HCT116 (cell line): ENCODE data around the gene DYNLT1. TPM values are rescaled to one million over a fixed set of nuclear protein-coding genes. Genes with fewer than 3 reads are reported as not detected.
"Not testable (repeated sequence)": the region's sequence is repeated elsewhere in the genome, so short reads cannot be mapped to it uniquely, and the experiment has no call there.

Experiments used
- ATAC-seq: fragments of 200-7000 bp; cut with Tn5 transposase; 2 replicates; pipeline ENCODE4 v1.9.1; 2020; ENCODE audit warnings: mild to moderate bottlenecking, moderate library complexity
- BruUV-seq: library from RNA; stranded (reverse); fragments of 400-500 nt; replicated peaks from 2 replicates; lab custom pipeline; 2021; lab: Mats Ljungman, UMichigan
- CTCF ChIA-PET: fragments of 300-600 bp; sonication (Branson Sonifier 250); formaldehyde crosslinking; loops from one replicate; lab custom pipeline; 2021; ENCODE audit warnings: antibody characterized with exemption; lab: Charles Lee
- POLR2A ChIA-PET: fragments of 300-600, 350-600 bp; sonication (Branson Sonifier 250); formaldehyde crosslinking; loops from one replicate; lab custom pipeline; 2021; ENCODE audit warnings: antibody characterized with exemption; lab: Charles Lee
- RAD21 ChIA-PET, 2 experiments: fragments of 300-600 bp; sonication (Branson Sonifier 250); formaldehyde crosslinking; loops; one replicate each; lab custom pipeline; 2023; ENCODE audit warnings: low total read pairs in 2 of 2; ENCODE audit not compliant: uncharacterized antibody in 2 of 2, unreplicated experiment in 2 of 2, low non-redundant PET in 1 of 2; lab: Charles Lee
- DNase-seq: peaks from one replicate; pipeline ENCODE4 v3.0.0-alpha.2; 2010; ENCODE audit warnings: low read depth, low spot score
- H2AFZ ChIP-seq: fragments of 200-600 bp; shearing (Covaris generic), sonication (generic); 2 replicates; pipeline ENCODE4 v1.6.1; 2017; ENCODE audit warnings: low read depth, mixed run types, mixed read lengths, antibody characterized with exemption, low read length; ENCODE audit not compliant: poor library complexity, severe bottlenecking
- H3K27ac ChIP-seq: 2 replicates; pipeline ENCODE4 v1.5.1; 2012; ENCODE audit warnings: low read depth, low read length
- H3K27me3 ChIP-seq: fragments of 200-600 bp; sonication (generic); 2 replicates; pipeline ENCODE4 v1.6.1; 2016; ENCODE audit warnings: mixed run types, low read length, mixed read lengths; ENCODE audit not compliant: insufficient read depth
- H3K36me3 ChIP-seq, 2 experiments: fragments of 200-500 bp in 1 of 2; fragments of 200-600 bp in 1 of 2; sonication (Bioruptor generic) in 1 of 2; sonication (generic) in 1 of 2; 2 replicates each; pipeline versions ENCODE4 v1.5.1 to v1.6.1; 2014 to 2016; ENCODE audit warnings: low read length in 2 of 2, inconsistent platforms in 1 of 2, mixed read lengths in 1 of 2, mixed run types in 1 of 2; ENCODE audit not compliant: insufficient read depth in 2 of 2, control insufficient read depth in 1 of 2
- H3K4me1 ChIP-seq, 2 experiments: fragments of 200-600 bp in 1 of 2; sonication (generic) in 1 of 2; 2 replicates each; pipeline versions ENCODE4 v1.5.1 to v1.6.1; 2012 to 2017; ENCODE audit warnings: low read length in 2 of 2, inconsistent platforms in 1 of 2, mild to moderate bottlenecking in 1 of 2, mixed read lengths in 1 of 2, mixed run types in 1 of 2, moderate library complexity in 1 of 2; ENCODE audit not compliant: insufficient read depth in 2 of 2, control insufficient read depth in 1 of 2
- H3K4me2 ChIP-seq: fragments of 200-600 bp; sonication (generic); 2 replicates; pipeline ENCODE4 v1.6.1; 2017; ENCODE audit warnings: mixed run types, low read length, mixed read lengths
- H3K4me3 ChIP-seq, 2 experiments: fragments of 200-600 bp in 1 of 2; sonication (generic) in 1 of 2; replicated peaks in 1 of 2; 2 replicates each; pipeline ENCODE4 v1.5.1; 2011 to 2016; ENCODE audit warnings: low read length in 2 of 2, control low read depth in 1 of 2, low read depth in 1 of 2, mild to moderate bottlenecking in 1 of 2, mixed read lengths in 1 of 2, mixed run types in 1 of 2
- H3K79me2 ChIP-seq: fragments of 200-600 bp; sonication (generic); 2 replicates; pipeline ENCODE4 v1.6.1; 2017; ENCODE audit warnings: mild to moderate bottlenecking, mixed run types, low read length, moderate library complexity, mixed read lengths; ENCODE audit not compliant: insufficient read depth
- H3K9ac ChIP-seq: fragments of 200-600 bp; sonication (generic); 2 replicates; pipeline ENCODE4 v1.6.1; 2016; ENCODE audit warnings: low read length, mixed read lengths
- H3K9me2 ChIP-seq: fragments of 200-600 bp; sonication (generic), shearing (Covaris generic); 2 replicates; pipeline ENCODE4 v1.6.1; 2017; ENCODE audit warnings: mixed run types, mild to moderate bottlenecking, moderate library complexity; ENCODE audit not compliant: insufficient read depth
- H3K9me3 ChIP-seq, 2 experiments: fragments of 200-500 bp in 1 of 2; fragments of 200-600 bp in 1 of 2; sonication (Bioruptor generic) in 1 of 2; sonication (generic) in 1 of 2; 2 replicates each; pipeline ENCODE4 v1.6.1; 2014 to 2017; ENCODE audit warnings: low read length in 2 of 2, mixed read lengths in 2 of 2, inconsistent platforms in 1 of 2, low read depth in 1 of 2, mild to moderate bottlenecking in 1 of 2, mixed run types in 1 of 2, moderate library complexity in 1 of 2; ENCODE audit not compliant: control insufficient read depth in 1 of 2, insufficient read depth in 1 of 2
- H4K20me1 ChIP-seq: fragments of 200-600 bp; sonication (generic), shearing (Covaris generic); 2 replicates; pipeline ENCODE4 v1.6.1; 2017; ENCODE audit warnings: mixed run types, mild to moderate bottlenecking, moderate library complexity; ENCODE audit not compliant: insufficient read depth
- CBX3 ChIP-seq: IDR thresholded peaks from 2 replicates; pipeline ENCODE4 v1.6.1; 2012; ENCODE audit warnings: low read depth
- EGR1 ChIP-seq: IDR thresholded peaks from 2 replicates; pipeline ENCODE4 v1.6.1; 2012; ENCODE audit warnings: low read depth
- ELF1 ChIP-seq: IDR thresholded peaks from 2 replicates; pipeline ENCODE4 v1.6.1; 2012; ENCODE audit warnings: low read depth, borderline replicate concordance
- EZH2 ChIP-seq: fragments of 200-600 bp; sonication (generic); IDR thresholded peaks from 2 replicates; pipeline ENCODE4 v1.6.1; 2017; ENCODE audit warnings: antibody characterized with exemption, mixed run types
- EZH2phosphoT487 ChIP-seq: fragments of 200-600 bp; IDR thresholded peaks from 2 replicates; pipeline ENCODE4 v1.6.1; 2018; ENCODE audit warnings: antibody characterized with exemption, borderline replicate concordance
- FOSL1 ChIP-seq: IDR thresholded peaks from 2 replicates; pipeline ENCODE4 v1.6.1; 2012; ENCODE audit warnings: low read depth
- JUND ChIP-seq: IDR thresholded peaks from 2 replicates; pipeline ENCODE4 v1.6.1; 2012
- POLR2A ChIP-seq: IDR thresholded peaks from 2 replicates; pipeline ENCODE4 v1.7.0; 2011; ENCODE audit warnings: borderline replicate concordance; ENCODE audit not compliant: insufficient read depth, insufficient read length; ENCODE audit errors: extremely low read depth
- POLR2AphosphoS5 ChIP-seq: IDR thresholded peaks from 2 replicates; pipeline ENCODE4 v1.6.1; 2011; ENCODE audit warnings: mild to moderate bottlenecking, low read depth, low read length, moderate library complexity
- RAD21 ChIP-seq: IDR thresholded peaks from 2 replicates; pipeline ENCODE4 v1.6.1; 2012; ENCODE audit warnings: low read depth, mild to moderate bottlenecking
- intact Hi-C: fragments of 100-400 bp; cut with micrococcal nuclease; formaldehyde crosslinking; loops from 2 replicates; pipeline ENCODE4 v1.10.0; 2022
- total RNA-seq: library from RNA; stranded (reverse); gene quantifications from one replicate; pipeline ENCODE4 v1.2.1, GENCODE V29; 2021; ENCODE audit not compliant: unreplicated experiment
- TF ChIP-seq, protein P1 (sequence below): IDR thresholded peaks from 2 replicates; pipeline ENCODE4 v1.6.1; 2012; ENCODE audit warnings: low read depth
- TF ChIP-seq, protein P2 (sequence below): IDR thresholded peaks from 2 replicates; pipeline ENCODE4 v1.6.1; 2012

Gene DYNLT1
- total RNA-seq, 1 experiment from 2014 or later, result 239 TPM

DNA sequence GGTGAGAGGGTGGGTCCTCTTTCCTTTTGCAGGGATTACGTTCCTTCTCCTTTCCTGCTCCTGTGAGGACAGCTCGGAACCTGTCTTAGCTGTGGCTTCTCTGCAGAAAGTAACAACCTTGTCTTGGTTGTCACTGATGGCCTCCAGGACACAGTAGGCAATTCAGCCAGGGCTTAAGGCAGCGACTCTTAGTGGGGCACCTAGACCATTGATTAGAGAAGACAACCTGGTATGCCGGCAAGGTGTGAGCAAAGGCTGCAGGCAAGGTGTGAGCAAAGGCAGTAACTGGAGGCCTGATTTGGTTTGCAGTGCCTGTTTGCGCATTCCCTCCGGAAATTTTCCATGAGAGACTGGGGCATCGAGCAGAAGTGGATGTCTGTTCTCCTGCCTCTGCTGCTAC is 37.6 kb downstream of the DYNLT1 start:
- ATAC-seq, result no peak

DNA sequence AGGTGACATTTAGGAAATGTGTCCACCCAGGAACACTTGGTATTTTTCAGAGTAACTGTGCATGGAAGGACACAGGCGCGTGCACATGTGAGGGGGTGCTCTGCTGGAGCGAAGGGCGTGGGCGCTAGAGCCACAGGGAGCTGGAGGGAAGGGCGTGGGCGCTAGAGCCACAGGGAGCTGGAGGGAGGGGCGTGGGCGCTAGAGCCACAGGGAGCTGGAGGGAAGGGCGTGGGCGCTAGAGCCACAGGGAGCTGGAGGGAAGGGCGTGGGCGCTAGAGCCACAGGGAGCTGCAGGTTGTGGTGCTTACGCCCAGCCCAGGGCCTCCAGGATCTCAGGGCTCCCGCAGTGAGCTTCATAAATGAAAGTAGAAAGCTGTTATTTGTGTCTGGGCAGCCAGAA is 38.5 kb downstream of the DYNLT1 start:
- H3K4me1 ChIP-seq, POLR2A ChIA-PET, H3K4me3 ChIP-seq, BruUV-seq, H3K27me3 ChIP-seq, H2AFZ ChIP-seq, DNase-seq, H4K20me1 ChIP-seq, ATAC-seq, H3K9me2 ChIP-seq, H3K9me3 ChIP-seq, H3K4me2 ChIP-seq, H3K9ac ChIP-seq, intact Hi-C loops: not testable (repeated sequence)
- Histone ChIP-seq H3K79me2 (peaks cover 46% of the 10 kb centered on the region), H3K27ac (peak overlapping the region; percentile 24), H3K36me3 (peaks cover 27 to 61% of the 10 kb centered on the region in 2 experiments)
- CTCF ChIA-PET, result interaction anchor here (2.2 to 5.7 kb wide), 2 partner anchors 385 to 392 kb away, joined by 24 to 38 read pairs; no protein-coding TSS in a partner anchor
- RAD21 ChIA-PET, result interaction anchor here in 1 of 2 experiments (1.8 kb wide), 1 partner anchor 392 kb away, joined by 4 read pairs; no protein-coding TSS in a partner anchor

More for the DNA sequence above, 37.6 kb downstream of the DYNLT1 start:
- H3K9ac ChIP-seq, result no peak overlapping the region
- TF ChIP-seq POLR2AphosphoS5 (no peak), EZH2phosphoT487 (no peak), FOSL1 (no peak), ELF1 (no peak), EZH2 (no peak), EGR1 (no peak), POLR2A (no peak), CBX3 (no peak), RAD21 (no peak), JUND (no peak)
- TF ChIP-seq, protein P1, sequence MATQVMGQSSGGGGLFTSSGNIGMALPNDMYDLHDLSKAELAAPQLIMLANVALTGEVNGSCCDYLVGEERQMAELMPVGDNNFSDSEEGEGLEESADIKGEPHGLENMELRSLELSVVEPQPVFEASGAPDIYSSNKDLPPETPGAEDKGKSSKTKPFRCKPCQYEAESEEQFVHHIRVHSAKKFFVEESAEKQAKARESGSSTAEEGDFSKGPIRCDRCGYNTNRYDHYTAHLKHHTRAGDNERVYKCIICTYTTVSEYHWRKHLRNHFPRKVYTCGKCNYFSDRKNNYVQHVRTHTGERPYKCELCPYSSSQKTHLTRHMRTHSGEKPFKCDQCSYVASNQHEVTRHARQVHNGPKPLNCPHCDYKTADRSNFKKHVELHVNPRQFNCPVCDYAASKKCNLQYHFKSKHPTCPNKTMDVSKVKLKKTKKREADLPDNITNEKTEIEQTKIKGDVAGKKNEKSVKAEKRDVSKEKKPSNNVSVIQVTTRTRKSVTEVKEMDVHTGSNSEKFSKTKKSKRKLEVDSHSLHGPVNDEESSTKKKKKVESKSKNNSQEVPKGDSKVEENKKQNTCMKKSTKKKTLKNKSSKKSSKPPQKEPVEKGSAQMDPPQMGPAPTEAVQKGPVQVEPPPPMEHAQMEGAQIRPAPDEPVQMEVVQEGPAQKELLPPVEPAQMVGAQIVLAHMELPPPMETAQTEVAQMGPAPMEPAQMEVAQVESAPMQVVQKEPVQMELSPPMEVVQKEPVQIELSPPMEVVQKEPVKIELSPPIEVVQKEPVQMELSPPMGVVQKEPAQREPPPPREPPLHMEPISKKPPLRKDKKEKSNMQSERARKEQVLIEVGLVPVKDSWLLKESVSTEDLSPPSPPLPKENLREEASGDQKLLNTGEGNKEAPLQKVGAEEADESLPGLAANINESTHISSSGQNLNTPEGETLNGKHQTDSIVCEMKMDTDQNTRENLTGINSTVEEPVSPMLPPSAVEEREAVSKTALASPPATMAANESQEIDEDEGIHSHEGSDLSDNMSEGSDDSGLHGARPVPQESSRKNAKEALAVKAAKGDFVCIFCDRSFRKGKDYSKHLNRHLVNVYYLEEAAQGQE, result no peak
- TF ChIP-seq, protein P2, sequence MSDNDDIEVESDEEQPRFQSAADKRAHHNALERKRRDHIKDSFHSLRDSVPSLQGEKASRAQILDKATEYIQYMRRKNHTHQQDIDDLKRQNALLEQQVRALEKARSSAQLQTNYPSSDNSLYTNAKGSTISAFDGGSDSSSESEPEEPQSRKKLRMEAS, result no peak
- TF ChIP-seq, all 23 proteins: peak for 0
- H3K27me3 ChIP-seq, result no peaks in the 10 kb centered on the region
- H3K79me2 ChIP-seq, result peaks cover 38% of the 10 kb centered on the region
- no peak overlapping the region for H3K4me2 ChIP-seq
- ChIA-PET POLR2A (no interaction called here), RAD21 (no interaction called here), CTCF (interaction anchor here (5.7 kb wide), 1 partner anchor 386 kb away, joined by 38 read pairs; no protein-coding TSS in a partner anchor)
- no peaks in the 10 kb centered on the region; the same call in 1 of the 2 replicates for H4K20me1 ChIP-seq
- H3K9me2 ChIP-seq, result no peaks in the 10 kb centered on the region
- no peak overlapping the region for H3K4me3 ChIP-seq
- BruUV-seq, result no TSS peak
- intact Hi-C loops, result no loop called here
- no peak for DNase-seq
- no peaks in the 10 kb centered on the region for H3K9me3 ChIP-seq
- no peak overlapping the region for H3K27ac ChIP-seq
- H3K36me3 ChIP-seq, result peaks cover 27 to 57% of the 10 kb centered on the region in 2 experiments
- H3K4me1 ChIP-seq, result peaks cover 0 to 5% of the 10 kb centered on the region in 2 experiments; a peak in 1 of 4 replicates
- no peak overlapping the region for H2AFZ ChIP-seq
